Stimulated activated CD8-positive, alpha-beta memory T cell treated with anti-CD3 and anti-CD28 coated beads, Interleukin-4, amount 100 ng/mL, for 24 hours (primary cell): ENCODE results near the gene UGT2A2.
"Not testable (repeated sequence)": the region's sequence is repeated elsewhere in the genome, so short reads cannot be mapped to it uniquely, and the experiment has no call there.

Source experiments
- DNase-seq: peaks from one replicate; pipeline ENCODE4 v3.0.0-alpha.2; 2020; ENCODE audit warnings: low read depth

UGT2A2 gene

GRCh38 chr4:69639542-69639941 is at the start of gene UGT2A2:
UGT2A2 (minus strand) TSS chr4:69639642; CDS start chr4:69639640, 2 bp downstream.
- DNase-seq: no peak

GRCh38 chr4:69684804-69685203 is 45.4 kb upstream of the UGT2A2 start:
- DNase-seq: no peak

GRCh38 chr4:69668680-69669079 is 29.2 kb upstream of the UGT2A2 start:
- no peak for DNase-seq

GRCh38 chr4:69664009-69664408 is 24.6 kb upstream of the UGT2A2 start:
- DNase-seq: not testable (repeated sequence)

- not testable (repeated sequence) for DNase-seq
Observed at GRCh38 chr4:69661130-69661803, 21.8 kb upstream of the UGT2A2 start.

GRCh38 chr4:69658133-69658532 is 18.7 kb upstream of the UGT2A2 start:
- DNase-seq: no peak

- DNase-seq: no peak
Observed at GRCh38 chr4:69656653-69657158, 17.3 kb upstream of the UGT2A2 start.

- DNase-seq: no peak
Observed at GRCh38 chr4:69653147-69653546, 13.7 kb upstream of the UGT2A2 start, which contains the start of gene UGT2A1. UGT2A1 (minus strand) TSS chr4:69653247; CDS start chr4:69647644, 5,603 bp downstream.

GRCh38 chr4:69650872-69651271 is 11.4 kb upstream of the UGT2A2 start:
- no peak for DNase-seq

GRCh38 chr4:69649629-69650028 is 10.2 kb upstream of the UGT2A2 start:
- DNase-seq: no peak

GRCh38 chr4:69649207-69649606 is 9.8 kb upstream of the UGT2A2 start:
- no peak for DNase-seq

- DNase-seq: no peak
Observed at GRCh38 chr4:69642961-69643360, 3.5 kb upstream of the UGT2A2 start.

GRCh38 chr4:69640289-69640688 is 847 bp upstream of the UGT2A2 start:
- no peak for DNase-seq

GRCh38 chr4:69617083-69617694 is 22.3 kb downstream of the UGT2A2 start:
- no peak for DNase-seq

GRCh38 chr4:69610484-69610883 is 29.0 kb downstream of the UGT2A2 start:
- no peak for DNase-seq

- DNase-seq: no peak
Observed at GRCh38 chr4:69601065-69601464, 38.4 kb downstream of the UGT2A2 start.

GRCh38 chr4:69600013-69600412 is 39.4 kb downstream of the UGT2A2 start:
- DNase-seq: no peak

GRCh38 chr4:69594382-69594781 is 45.1 kb downstream of the UGT2A2 start:
- DNase-seq: no peak

- no peak for DNase-seq
Observed at GRCh38 chr4:69591364-69591763, 48.1 kb downstream of the UGT2A2 start.

GRCh38 chr4:69589884-69590283 is 49.6 kb downstream of the UGT2A2 start:
- DNase-seq: no peak

GRCh38 chr4:69584135-69584534 is 55.3 kb downstream of the UGT2A2 start:
- no peak for DNase-seq

- no peak for DNase-seq
Observed at GRCh38 chr4:69583543-69583942, 55.9 kb downstream of the UGT2A2 start.

GRCh38 chr4:69577245-69577644 is 62.2 kb downstream of the UGT2A2 start:
- no peak for DNase-seq
